Epithelial cell of proximal tubule (primary cell): ENCODE results near the gene FCN2. TPM values are rescaled to one million over a fixed set of nuclear protein-coding genes. Genes with fewer than 3 reads are reported as not detected.

ENCODE experiments used
- DNase-seq: peaks from one replicate; pipeline ENCODE4 v3.0.0-alpha.2; 2011; ENCODE audit warnings: low read depth
- H3K4me3 ChIP-seq: 2 replicates; pipeline ENCODE4 v1.5.1; 2011; ENCODE audit warnings: low read depth, mild to moderate bottlenecking, low read length
- CTCF ChIP-seq: conservative IDR thresholded peaks from 2 replicates; pipeline ENCODE4 v1.5.1; 2012; ENCODE audit warnings: low read depth, mild to moderate bottlenecking, low read length
- total RNA-seq: library from RNA; depleted of rRNA; stranded (reverse); fragments of >200 nt; gene quantifications from 2 replicates; pipeline ENCODE4 v1.2.3, GENCODE V29; 2015

Gene FCN2
- total RNA-seq, 1 donor from 2014 or later: not detected

GRCh38 chr9:134877541-134877940 lies 3.1 kb upstream of the FCN2 start:
- no peak for DNase-seq
- no peak for TF ChIP-seq CTCF
- H3K4me3 ChIP-seq: no peak overlapping the region

GRCh38 chr9:134879664-134880483 lies 736 bp upstream of the FCN2 start:
- no peak for DNase-seq
- H3K4me3 ChIP-seq: no peak overlapping the region
- TF ChIP-seq CTCF: no peak

GRCh38 chr9:134881313-134881670 lies 682 bp downstream of the FCN2 start:
- H3K4me3 ChIP-seq: no peak overlapping the region
- TF ChIP-seq CTCF: no peak
- no peak for DNase-seq

- no peak overlapping the region for H3K4me3 ChIP-seq
- TF ChIP-seq CTCF: no peak
- no peak for DNase-seq
These were observed 1.7 kb downstream of the FCN2 start for GRCh38 chr9:134882204-134882785.

GRCh38 chr9:134883040-134883782 lies 2.6 kb downstream of the FCN2 start:
- no peak overlapping the region for H3K4me3 ChIP-seq
- no peak for DNase-seq
- no peak for TF ChIP-seq CTCF

GRCh38 chr9:134884492-134884891 lies 3.9 kb downstream of the FCN2 start:
- TF ChIP-seq CTCF: no peak
- no peak for DNase-seq
- no peak overlapping the region for H3K4me3 ChIP-seq
